Activated CD4-positive, alpha-beta T cell treated with anti-CD3 and anti-CD28 coated beads for 36 hours (primary cell): ENCODE data around the gene SEC14L3. TPM values are rescaled to one million over a fixed set of nuclear protein-coding genes. Genes with fewer than 3 reads are reported as not detected.
"Not testable (repeated sequence)": the region's sequence is repeated elsewhere in the genome, so short reads cannot be mapped to it uniquely, and the experiment has no call there.

Experiments
- ATAC-seq: fragments of 200-7000 bp; cut with Tn5 transposase; one replicate; pipeline ENCODE4 v1.10.0; 2021; ENCODE audit warnings: mild to moderate bottlenecking, moderate library complexity
- CTCF ChIA-PET: fragments of 350-600 bp; sonication (Branson Sonifier 250); formaldehyde crosslinking; loops from one replicate; lab custom pipeline; 2021; ENCODE audit warnings: antibody characterized with exemption; lab: Charles Lee
- POLR2A ChIA-PET: fragments of 350-600 bp; sonication (Branson Sonifier 250); formaldehyde crosslinking; loops from one replicate; lab custom pipeline; 2021; ENCODE audit warnings: antibody characterized with exemption, inconsistent platforms; lab: Charles Lee
- DNase-seq: peaks from one replicate; pipeline ENCODE4 v3.0.0-alpha.2; 2020
- H3K27ac Mint-ChIP-seq: one replicate; pipeline ENCODE4 v1.8.0; 2021; ENCODE audit warnings: mixed read lengths
- H3K27me3 Mint-ChIP-seq: one replicate; pipeline ENCODE4 v1.8.0; 2021; ENCODE audit warnings: mixed read lengths
- H3K36me3 Mint-ChIP-seq: one replicate; pipeline ENCODE4 v1.8.0; 2021; ENCODE audit warnings: low read depth, mixed read lengths
- H3K4me1 Mint-ChIP-seq: one replicate; pipeline ENCODE4 v1.8.0; 2021; ENCODE audit warnings: mixed read lengths
- H3K4me3 Mint-ChIP-seq: one replicate; pipeline ENCODE4 v1.8.0; 2021; ENCODE audit warnings: mild to moderate bottlenecking, moderate library complexity, mixed read lengths
- H3K9me3 Mint-ChIP-seq: one replicate; pipeline ENCODE4 v1.8.0; 2021; ENCODE audit warnings: low read depth, mixed read lengths
- intact Hi-C, 2 experiments: fragments of 100-400 bp; cut with DNase I in 1 of 2; cut with micrococcal nuclease in 1 of 2; formaldehyde crosslinking; loops; one replicate each; pipeline versions ENCODE4 v1.14.2 to v1.15.1; 2022 to 2024; cut with DNase I, micrococcal nuclease
- total RNA-seq, 2 experiments: library from RNA; stranded (reverse); gene quantifications; one replicate each; pipeline ENCODE4 v1.2.3, GENCODE V29; 2021

SEC14L3 gene
- total RNA-seq, 2 experiments from 2014 or later, result not detected

DNA sequence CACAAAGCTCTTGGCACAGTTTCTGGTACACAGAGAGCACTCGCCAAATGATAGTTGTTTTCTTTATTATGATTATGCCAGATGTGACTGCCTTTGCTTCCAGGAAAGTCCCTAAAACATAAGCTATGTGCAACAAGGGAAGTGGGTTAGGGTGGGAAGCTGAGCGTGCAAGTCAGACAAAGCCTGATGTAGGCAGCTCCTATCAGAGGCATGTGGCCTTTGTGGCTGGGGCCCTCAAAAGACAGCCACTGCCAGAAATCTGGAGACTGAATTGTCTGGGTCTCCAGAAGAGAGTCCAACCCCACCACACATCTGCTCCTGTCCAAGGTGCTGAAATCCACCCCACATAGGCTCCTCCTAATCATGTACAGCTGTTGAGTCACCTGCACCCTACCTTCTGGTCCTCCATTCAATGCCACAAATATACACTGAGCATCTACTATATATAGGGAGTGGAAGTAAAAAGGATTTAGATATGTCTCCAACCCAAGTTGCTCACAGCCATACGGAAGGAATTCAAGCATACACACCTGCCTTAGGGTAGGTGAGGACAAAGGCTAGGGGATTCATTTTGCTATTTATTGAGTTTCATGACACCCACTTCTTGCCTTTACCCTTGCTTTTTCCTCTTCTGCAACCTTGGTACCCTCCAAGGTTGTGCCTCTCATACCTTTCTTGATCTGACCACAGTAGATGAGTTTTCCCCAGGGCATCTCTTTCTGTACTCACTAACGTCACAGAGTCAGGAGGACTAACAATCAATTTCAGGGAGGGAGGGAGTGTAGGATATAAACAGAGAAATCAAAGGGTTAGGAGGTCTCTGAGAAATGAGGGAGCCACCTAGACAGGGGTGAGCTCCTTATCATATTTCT is 12.4 kb downstream of the SEC14L3 start:
- Mint-ChIP-seq H3K36me3 (no peaks in the 10 kb centered on the region), H3K4me3 (no peak overlapping the region), H3K4me1 (no peaks in the 10 kb centered on the region), H3K27me3 (peaks cover 5% of the 10 kb centered on the region), H3K9me3 (no peaks in the 10 kb centered on the region), H3K27ac (no peak overlapping the region)
- ATAC-seq (peak; percentile 23), DNase-seq (peak; percentile 51)
- CTCF ChIA-PET, result interaction anchor here (0.7 to 0.8 kb wide), 2 partner anchors 14 to 29 kb away, joined by 5 read pairs; no protein-coding TSS in a partner anchor
- POLR2A ChIA-PET, result interaction anchor here (0.6 kb wide), 1 partner anchor 652 kb away, joined by 5 read pairs; no protein-coding TSS in a partner anchor
- intact Hi-C loops, result no loop called here

- ChIA-PET POLR2A (no interaction called here), CTCF (interaction anchor here (1.3 kb wide), 1 partner anchor 71 kb away, joined by 4 read pairs; the partner anchor contains the start of gene RNF215)
- no peaks in the 10 kb centered on the region for H3K9me3 Mint-ChIP-seq
- intact Hi-C loops, result no loop called here
- H3K27ac Mint-ChIP-seq, result no peak overlapping the region
- ATAC-seq, result no peak
- no peak for DNase-seq
- no peak overlapping the region for H3K4me3 Mint-ChIP-seq
- H3K27me3 Mint-ChIP-seq, result peaks cover 5% of the 10 kb centered on the region
- H3K4me1 Mint-ChIP-seq, result no peaks in the 10 kb centered on the region
- H3K36me3 Mint-ChIP-seq, result no peaks in the 10 kb centered on the region
Observed at GRCh38 chr22:30457981-30458380, 13.8 kb downstream of the SEC14L3 start.

GRCh38 chr22:30455075-30455840 is 16.6 kb downstream of the SEC14L3 start:
- Mint-ChIP-seq H3K27ac (no peak overlapping the region), H3K4me3 (no peak overlapping the region), H3K9me3 (no peaks in the 10 kb centered on the region), H3K4me1 (no peaks in the 10 kb centered on the region), H3K36me3 (no peaks in the 10 kb centered on the region), H3K27me3 (peaks cover 4% of the 10 kb centered on the region)
- DNase-seq (peak; percentile 19), ATAC-seq (no peak)
- intact Hi-C loops, result no loop called here
- ChIA-PET CTCF (interaction anchor here (2.1 kb wide), 1 partner anchor 11 kb away, joined by 10 read pairs; no protein-coding TSS in a partner anchor), POLR2A (no interaction called here)

GRCh38 chr22:30453731-30454510 is 17.9 kb downstream of the SEC14L3 start:
- no peak overlapping the region for H3K27ac Mint-ChIP-seq
- CTCF ChIA-PET, result interaction anchor here (0.7 to 1.2 kb wide), 3 partner anchors 10 to 1351 kb away, joined by 3 read pairs; no protein-coding TSS in a partner anchor
- no peaks in the 10 kb centered on the region for H3K36me3 Mint-ChIP-seq
- H3K4me1 Mint-ChIP-seq, result no peaks in the 10 kb centered on the region
- ATAC-seq (peak; percentile 71), DNase-seq (peak; percentile 70)
- H3K27me3 Mint-ChIP-seq, result peaks cover 2% of the 10 kb centered on the region
- no peak overlapping the region for H3K4me3 Mint-ChIP-seq
- intact Hi-C loops, result no loop called here
- POLR2A ChIA-PET, result no interaction called here
- no peaks in the 10 kb centered on the region for H3K9me3 Mint-ChIP-seq

GRCh38 chr22:30452861-30453260 is 19.0 kb downstream of the SEC14L3 start:
- no peak for ATAC-seq
- DNase-seq, result no peak
- Mint-ChIP-seq H3K9me3 (no peaks in the 10 kb centered on the region), H3K4me3 (no peak overlapping the region), H3K27ac (no peak overlapping the region), H3K36me3 (no peaks in the 10 kb centered on the region), H3K4me1 (no peaks in the 10 kb centered on the region), H3K27me3 (peaks cover 2% of the 10 kb centered on the region)
- POLR2A ChIA-PET, result no interaction called here
- CTCF ChIA-PET, result interaction anchor here (1.2 kb wide), 1 partner anchor 11 kb away, joined by 3 read pairs; no protein-coding TSS in a partner anchor
- intact Hi-C loops, result no loop called here

DNA sequence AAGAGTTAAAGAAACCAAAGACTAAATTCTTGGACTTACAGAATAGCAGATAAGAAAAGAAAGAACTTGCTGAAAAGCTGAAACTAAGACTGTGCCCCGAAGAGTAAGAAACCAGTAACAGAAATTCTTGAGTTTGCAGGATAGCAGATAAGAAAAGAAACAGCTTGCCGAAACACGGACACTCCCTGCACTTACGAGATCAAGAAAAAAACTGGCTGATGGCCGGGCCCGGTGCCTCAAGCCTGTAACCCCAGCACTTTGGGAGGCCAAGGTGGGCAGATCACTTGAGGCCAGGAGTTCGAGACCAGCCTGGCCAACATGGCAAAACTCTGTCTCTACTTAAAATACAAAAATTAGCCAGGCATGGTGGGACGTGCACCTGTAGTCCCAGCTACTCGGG is 20.3 kb downstream of the SEC14L3 start:
- ATAC-seq, H3K4me1 Mint-ChIP-seq, intact Hi-C loops, H3K9me3 Mint-ChIP-seq, H3K27ac Mint-ChIP-seq, H3K4me3 Mint-ChIP-seq, H3K27me3 Mint-ChIP-seq, DNase-seq, H3K36me3 Mint-ChIP-seq, POLR2A ChIA-PET: not testable (repeated sequence)
- CTCF ChIA-PET, result interaction anchor here (0.8 to 1.1 kb wide), 2 partner anchors 24 to 626 kb away, joined by 3 to 4 read pairs; no protein-coding TSS in a partner anchor

DNA sequence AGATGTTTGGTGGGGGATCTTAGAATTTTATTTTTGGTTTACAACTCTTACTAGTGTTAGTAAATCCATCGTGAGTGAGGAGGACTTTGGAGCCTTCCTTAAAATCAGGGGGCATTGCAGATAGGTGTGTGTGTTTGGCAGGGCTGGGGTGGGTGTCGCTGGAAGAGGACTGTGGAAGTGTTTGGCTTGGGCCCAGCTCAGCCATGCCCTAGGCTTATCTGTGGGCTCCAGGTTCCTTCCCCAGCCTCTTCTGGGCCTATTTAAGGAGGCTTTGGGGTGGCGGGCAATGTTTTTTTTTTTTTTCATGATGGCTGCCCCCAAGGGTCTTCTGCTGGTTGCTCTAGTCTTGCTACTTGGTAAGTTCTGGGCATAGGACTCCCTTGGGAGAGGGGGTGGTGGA is 24.2 kb downstream of the SEC14L3 start:
- H3K4me1 Mint-ChIP-seq, result peaks cover 11% of the 10 kb centered on the region
- H3K27me3 Mint-ChIP-seq, result peaks cover 11% of the 10 kb centered on the region
- ChIA-PET CTCF (no interaction called here), POLR2A (no interaction called here)
- H3K27ac Mint-ChIP-seq, result no peak overlapping the region
- ATAC-seq, result no peak
- H3K9me3 Mint-ChIP-seq, result no peaks in the 10 kb centered on the region
- DNase-seq, result no peak
- no peaks in the 10 kb centered on the region for H3K36me3 Mint-ChIP-seq
- no peak overlapping the region for H3K4me3 Mint-ChIP-seq
- intact Hi-C loops, result no loop called here

DNA sequence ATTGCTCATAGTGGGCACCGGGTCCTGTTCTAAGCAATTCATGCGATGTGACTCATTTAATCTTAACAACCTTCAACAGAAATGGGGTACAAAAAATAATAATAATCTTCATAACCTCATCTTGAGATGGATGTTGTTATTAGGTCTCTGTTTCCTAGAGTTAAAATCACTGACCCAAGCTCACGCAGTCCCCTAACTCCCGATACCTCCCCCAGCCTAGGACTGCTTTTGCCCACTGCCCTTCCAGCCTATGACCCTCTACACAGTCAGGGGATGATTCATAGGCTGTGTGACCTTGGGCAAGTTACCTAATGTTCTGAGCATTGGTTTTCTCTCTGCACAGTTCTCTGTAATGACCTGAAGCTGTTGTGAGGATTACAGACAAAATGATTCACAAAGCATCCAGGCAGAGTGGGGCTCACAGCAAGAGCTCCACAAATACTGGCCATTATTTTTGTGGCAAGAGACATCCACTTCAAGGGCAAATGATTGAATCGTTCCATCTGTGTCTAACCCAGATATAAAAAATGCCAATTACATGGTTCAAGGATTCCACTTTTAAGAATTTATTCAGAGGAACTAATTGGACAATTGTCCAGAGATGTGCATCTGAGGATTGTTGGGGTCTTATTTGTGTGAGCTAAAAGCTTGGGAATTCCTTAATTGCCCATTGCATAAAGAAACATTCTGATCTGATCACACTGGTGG is 26.2 kb downstream of the SEC14L3 start:
- H3K4me1 Mint-ChIP-seq, result peaks cover 16% of the 10 kb centered on the region
- CTCF ChIA-PET, result interaction anchor here (0.6 to 3.5 kb wide), 11 partner anchors 9 to 165 kb away, joined by 3 to 21 read pairs (median 5); partner anchors contain the start of genes CASTOR1 and MTFP1
- H3K4me3 Mint-ChIP-seq, result no peak overlapping the region
- POLR2A ChIA-PET, result no interaction called here
- ATAC-seq (peak; percentile 6), DNase-seq (no peak)
- intact Hi-C loops, result loop anchor here (1.0 kb wide), 1 partner anchor 40 kb away; no protein-coding TSS in a partner anchor
- peaks cover 15% of the 10 kb centered on the region for H3K27me3 Mint-ChIP-seq
- H3K27ac Mint-ChIP-seq, result no peak overlapping the region
- peaks cover 2% of the 10 kb centered on the region for H3K9me3 Mint-ChIP-seq
- no peaks in the 10 kb centered on the region for H3K36me3 Mint-ChIP-seq

DNA sequence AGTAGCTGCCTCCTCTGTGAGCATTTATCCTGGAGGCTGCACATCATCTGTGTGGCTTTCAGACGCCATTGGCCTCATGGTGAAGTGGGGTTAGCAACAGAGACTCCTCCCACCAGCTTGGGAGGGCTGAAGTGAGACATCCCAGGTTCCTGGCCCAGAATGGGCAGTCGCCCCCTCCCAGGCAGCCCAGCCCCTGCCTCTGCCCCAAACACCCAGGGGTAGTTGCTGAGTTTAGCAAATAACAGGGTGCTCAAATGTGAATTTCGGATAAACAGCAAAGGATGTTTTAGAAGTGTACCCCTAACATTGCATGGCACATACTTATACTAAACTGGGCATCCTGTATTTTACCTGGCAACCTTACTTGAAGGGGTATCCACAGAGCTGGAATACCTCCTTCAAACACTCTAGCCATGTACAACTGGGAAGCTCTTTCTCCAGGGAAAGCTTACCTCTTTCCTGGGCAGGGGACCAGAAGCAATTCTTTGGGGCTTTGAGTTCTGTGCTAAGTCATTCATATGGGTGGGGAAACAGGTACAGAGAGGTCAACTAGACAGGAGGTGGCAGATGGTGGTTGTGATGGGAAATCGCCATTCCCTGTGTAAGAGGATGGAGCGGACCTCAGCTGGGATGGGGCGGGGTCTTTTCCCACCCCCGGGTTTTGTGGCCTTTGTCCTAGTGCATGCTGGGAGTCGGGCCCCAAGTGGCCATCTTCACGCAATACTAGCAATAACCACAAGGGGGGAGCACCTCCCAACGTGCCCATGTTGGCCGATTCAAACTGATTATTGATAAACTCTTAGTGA is 27.0 kb downstream of the SEC14L3 start:
- POLR2A ChIA-PET, result no interaction called here
- ATAC-seq (peak; percentile 73), DNase-seq (peak; percentile 81)
- Mint-ChIP-seq H3K27ac (no peak overlapping the region), H3K4me1 (peaks cover 16% of the 10 kb centered on the region), H3K4me3 (no peak overlapping the region), H3K36me3 (no peaks in the 10 kb centered on the region), H3K9me3 (peaks cover 2% of the 10 kb centered on the region), H3K27me3 (peaks cover 17% of the 10 kb centered on the region)
- intact Hi-C loops, result loop anchor here (1.0 kb wide), 2 partner anchors 40 to 157 kb away; no protein-coding TSS in a partner anchor
- CTCF ChIA-PET, result interaction anchor here (0.6 to 3.5 kb wide), 15 partner anchors 9 to 971 kb away, joined by 3 to 21 read pairs (median 4); partner anchors contain the start of genes CASTOR1, MTFP1 and SLC35E4

DNA sequence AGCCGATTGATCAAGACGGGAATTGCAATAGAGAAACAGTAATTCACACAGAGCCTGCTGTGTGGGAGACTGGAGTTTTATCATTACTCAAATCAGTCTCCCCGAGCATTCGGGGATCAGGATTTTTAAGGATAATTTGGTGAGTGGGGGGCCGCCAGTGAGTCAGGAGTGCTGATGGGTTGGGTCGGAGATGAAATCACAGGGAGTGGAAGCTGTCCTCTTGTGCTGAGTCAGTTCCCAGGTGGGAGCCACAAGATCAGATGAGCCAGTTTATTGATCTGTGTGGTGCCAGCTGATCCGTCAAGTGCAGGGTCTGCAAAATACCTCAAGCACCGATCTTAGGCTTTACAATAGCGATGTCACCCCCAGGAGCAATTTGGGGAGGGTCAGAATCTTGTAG is 30.7 kb downstream of the SEC14L3 start:
- H3K4me1 Mint-ChIP-seq, result peaks cover 16% of the 10 kb centered on the region
- no peak overlapping the region for H3K27ac Mint-ChIP-seq
- ChIA-PET CTCF (no interaction called here), POLR2A (no interaction called here)
- no peaks in the 10 kb centered on the region for H3K36me3 Mint-ChIP-seq
- ATAC-seq (no peak), DNase-seq (no peak)
- H3K27me3 Mint-ChIP-seq, result peaks cover 17% of the 10 kb centered on the region
- no peak overlapping the region for H3K4me3 Mint-ChIP-seq
- intact Hi-C loops, result no loop called here
- H3K9me3 Mint-ChIP-seq, result peaks cover 4% of the 10 kb centered on the region
